Measurements from ENCODE around the gene IQCK.

DNA sequence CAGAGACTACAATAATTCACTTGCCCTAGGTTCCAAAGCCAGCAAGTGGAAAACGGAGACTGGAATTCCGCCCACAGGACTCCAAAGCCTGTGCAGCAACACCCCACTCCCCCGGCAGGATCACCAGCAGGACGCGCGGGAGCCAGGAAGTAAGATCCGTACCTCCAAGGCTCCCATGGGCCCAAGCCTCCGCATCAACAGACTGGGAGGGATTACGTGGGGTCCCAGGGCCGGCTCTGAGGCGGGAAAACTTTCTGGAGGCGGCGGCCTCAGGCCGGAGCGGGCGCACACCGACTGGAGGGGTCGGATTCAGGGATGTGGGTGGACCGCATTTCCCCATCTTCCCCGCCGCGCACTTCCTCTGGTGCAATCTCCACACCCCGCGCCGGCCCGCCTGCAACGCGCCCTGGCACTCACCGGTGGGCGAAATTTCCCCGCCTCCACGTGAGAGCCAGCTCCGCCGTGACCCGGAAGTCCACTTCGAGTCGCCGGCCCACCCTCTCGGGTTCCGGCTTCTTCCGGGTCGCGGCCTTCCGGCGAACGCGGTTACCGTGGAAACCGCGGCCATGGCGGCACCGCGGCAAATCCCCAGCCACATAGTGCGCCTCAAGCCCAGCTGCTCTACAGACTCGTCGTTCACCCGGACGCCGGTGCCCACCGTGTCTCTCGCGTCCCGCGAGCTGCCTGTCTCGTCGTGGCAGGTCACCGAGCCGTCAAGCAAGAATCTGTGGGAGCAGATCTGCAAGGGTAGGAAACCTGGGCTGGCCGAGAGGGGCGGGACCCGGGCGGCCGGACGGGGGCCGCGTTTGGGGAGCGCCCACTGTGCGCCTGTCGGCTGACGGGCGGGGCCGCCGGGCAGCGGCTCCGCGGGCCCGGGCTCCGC, at the start of gene IQCK, which contains the start of gene KNOP1:
- TF ChIP-seq, protein P1, sequence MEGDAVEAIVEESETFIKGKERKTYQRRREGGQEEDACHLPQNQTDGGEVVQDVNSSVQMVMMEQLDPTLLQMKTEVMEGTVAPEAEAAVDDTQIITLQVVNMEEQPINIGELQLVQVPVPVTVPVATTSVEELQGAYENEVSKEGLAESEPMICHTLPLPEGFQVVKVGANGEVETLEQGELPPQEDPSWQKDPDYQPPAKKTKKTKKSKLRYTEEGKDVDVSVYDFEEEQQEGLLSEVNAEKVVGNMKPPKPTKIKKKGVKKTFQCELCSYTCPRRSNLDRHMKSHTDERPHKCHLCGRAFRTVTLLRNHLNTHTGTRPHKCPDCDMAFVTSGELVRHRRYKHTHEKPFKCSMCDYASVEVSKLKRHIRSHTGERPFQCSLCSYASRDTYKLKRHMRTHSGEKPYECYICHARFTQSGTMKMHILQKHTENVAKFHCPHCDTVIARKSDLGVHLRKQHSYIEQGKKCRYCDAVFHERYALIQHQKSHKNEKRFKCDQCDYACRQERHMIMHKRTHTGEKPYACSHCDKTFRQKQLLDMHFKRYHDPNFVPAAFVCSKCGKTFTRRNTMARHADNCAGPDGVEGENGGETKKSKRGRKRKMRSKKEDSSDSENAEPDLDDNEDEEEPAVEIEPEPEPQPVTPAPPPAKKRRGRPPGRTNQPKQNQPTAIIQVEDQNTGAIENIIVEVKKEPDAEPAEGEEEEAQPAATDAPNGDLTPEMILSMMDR (IDR thresholded peaks at IDR 0.05), result peak in 1 of 6 experiments; percentile 12
- TF ChIP-seq POLR2A (IDR thresholded peaks at IDR 0.05), result peak in 1 of 2 donors; percentile 69

Measured in thyroid gland (tissue), 4 donors.